H1 (cell line): Measurements from ENCODE around the gene CCDC141. TPM values are rescaled to one million over a fixed set of nuclear protein-coding genes. Genes with fewer than 3 reads are reported as not detected.

ENCODE experiments used
- CTCF ChIA-PET: fragments of 300-600 bp; sonication (Branson Sonifier 250); formaldehyde crosslinking; loops from one replicate; lab custom pipeline; 2021; ENCODE audit not compliant: partially characterized antibody; lab: Charles Lee
- POLR2A ChIA-PET: fragments of 300-600 bp; sonication (Branson Sonifier 250); formaldehyde crosslinking; loops from one replicate; lab custom pipeline; 2021; ENCODE audit warnings: inconsistent platforms; ENCODE audit not compliant: partially characterized antibody; lab: Charles Lee
- DNase-seq, 2 experiments: peaks; one replicate each; pipeline versions ENCODE4 v3.0.0 to v3.0.0-alpha.2; 2010 to 2022; ENCODE audit warnings: low spot score in 2 of 2, low read depth in 1 of 2, mixed read lengths in 1 of 2
- FAIRE-seq: peaks from 2 replicates; lab custom pipeline; 2011; peaks lifted over from hg19 to GRCh38; lab: Jason Lieb, UNC
- H2AFZ ChIP-seq: 2 replicates; pipeline ENCODE4 v1.8.1; 2012; ENCODE audit warnings: low read length, inconsistent platforms
- H2AK5ac ChIP-seq: 2 replicates; pipeline ENCODE4 v1.6.1; 2013; ENCODE audit warnings: low read depth, low read length
- H2BK120ac ChIP-seq: replicated peaks from 2 replicates; pipeline ENCODE3; 2013; ENCODE audit warnings: low read depth, low read length, inconsistent platforms
- H2BK12ac ChIP-seq: 2 replicates; pipeline ENCODE4 v1.6.1; 2013; ENCODE audit warnings: low read depth, low read length
- H2BK15ac ChIP-seq: 2 replicates; pipeline ENCODE4 v1.6.1; 2013; ENCODE audit warnings: low read length
- H2BK20ac ChIP-seq: 2 replicates; pipeline ENCODE4 v1.6.1; 2013; ENCODE audit warnings: low read length
- H2BK5ac ChIP-seq: 2 replicates; pipeline ENCODE4 v1.6.1; 2013; ENCODE audit warnings: low read depth, low read length
- H3K14ac ChIP-seq: 2 replicates; pipeline ENCODE4 v1.6.1; 2013; ENCODE audit warnings: inconsistent platforms; ENCODE audit not compliant: insufficient read length
- H3K18ac ChIP-seq: 2 replicates; pipeline ENCODE4 v1.6.1; 2013; ENCODE audit warnings: low read length; ENCODE audit errors: extremely low read depth
- H3K23ac ChIP-seq: 2 replicates; pipeline ENCODE4 v1.6.1; 2013; ENCODE audit warnings: inconsistent platforms; ENCODE audit not compliant: insufficient read length
- H3K23me2 ChIP-seq: 2 replicates; pipeline ENCODE4 v1.6.1; 2013; ENCODE audit warnings: low read depth, low read length
- H3K27ac ChIP-seq: 2 replicates; pipeline ENCODE4 v1.6.1; 2011; ENCODE audit warnings: low read depth, low read length, inconsistent platforms
- H3K27me3 ChIP-seq, 4 experiments: replicated peaks in 1 of 4; 1 replicate in 1 of 4; 2 replicates in 3 of 4; pipeline versions ENCODE4 v1.6.1 to v1.8.1; 2011 to 2013; ENCODE audit warnings: low read length in 3 of 4, mild to moderate bottlenecking in 3 of 4, inconsistent platforms in 2 of 4, mixed read lengths in 2 of 4, moderate library complexity in 1 of 4; ENCODE audit not compliant: control insufficient read depth in 3 of 4, insufficient read depth in 3 of 4; ENCODE audit errors: extremely low read depth in 1 of 4
- H3K36me3 ChIP-seq, 4 experiments: 2 replicates each; pipeline versions ENCODE4 v1.6.1 to v1.8.1; 2011 to 2013; ENCODE audit warnings: mild to moderate bottlenecking in 4 of 4, low read length in 3 of 4, moderate library complexity in 2 of 4, control low read depth in 1 of 4, inconsistent platforms in 1 of 4; ENCODE audit not compliant: insufficient read depth in 4 of 4, control insufficient read depth in 2 of 4
- H3K4ac ChIP-seq: replicated peaks from 2 replicates; pipeline ENCODE3; 2013; ENCODE audit warnings: low read length, low read depth, mixed read lengths, inconsistent platforms; ENCODE audit not compliant: insufficient read length
- H3K4me1 ChIP-seq, 4 experiments: replicated peaks in 1 of 4; 1 replicate in 1 of 4; 2 replicates in 3 of 4; pipeline versions ENCODE4 v1.6.1 to v1.8.1; 2011 to 2013; ENCODE audit warnings: low read length in 3 of 4, inconsistent platforms in 2 of 4, mixed read lengths in 1 of 4; ENCODE audit not compliant: insufficient read depth in 4 of 4, control insufficient read depth in 3 of 4
- H3K4me2 ChIP-seq, 2 experiments: 2 replicates each; pipeline versions ENCODE4 v1.6.1 to v1.8.1; 2011 to 2013; ENCODE audit warnings: low read depth in 2 of 2, low read length in 2 of 2, control low read depth in 1 of 2, inconsistent platforms in 1 of 2, mild to moderate bottlenecking in 1 of 2; ENCODE audit not compliant: insufficient read depth in 1 of 2
- H3K4me3 ChIP-seq, 4 experiments: fragments of 200-600, 300-600 bp in 1 of 4; sonication (generic), shearing (Covaris generic), sonication (Bioruptor Twin) in 1 of 4; 2 replicates each; pipeline versions ENCODE4 v1.5.1 to v1.8.1; 2011 to 2016; ENCODE audit warnings: low read length in 4 of 4, low read depth in 3 of 4, control low read depth in 2 of 4, inconsistent platforms in 2 of 4, mild to moderate bottlenecking in 2 of 4, mixed read lengths in 1 of 4, moderate library complexity in 1 of 4; ENCODE audit not compliant: insufficient read depth in 2 of 4; ENCODE audit errors: extremely low read depth in 1 of 4
- H3K56ac ChIP-seq: replicated peaks from 2 replicates; pipeline ENCODE3; 2013; ENCODE audit warnings: low read depth, mild to moderate bottlenecking, mixed read lengths, low read length, inconsistent platforms; ENCODE audit not compliant: insufficient read length
- H3K79me1 ChIP-seq: 2 replicates; pipeline ENCODE4 v1.6.1; 2013; ENCODE audit warnings: low read depth, low read length, control low read depth
- H3K79me2 ChIP-seq, 2 experiments: 2 replicates each; pipeline versions ENCODE4 v1.6.1 to v1.8.1; 2012 to 2013; ENCODE audit warnings: low read length in 2 of 2, mild to moderate bottlenecking in 2 of 2, inconsistent platforms in 1 of 2; ENCODE audit not compliant: insufficient read depth in 2 of 2, control insufficient read depth in 1 of 2
- H3K9ac ChIP-seq, 4 experiments: replicated peaks in 1 of 4; 1 replicate in 1 of 4; 2 replicates in 3 of 4; pipeline versions ENCODE4 v1.6.1 to v1.8.1; 2011 to 2013; ENCODE audit warnings: low read depth in 3 of 4, low read length in 3 of 4, control low read depth in 2 of 4, mild to moderate bottlenecking in 2 of 4, moderate library complexity in 2 of 4, inconsistent platforms in 1 of 4; ENCODE audit errors: extremely low read depth in 1 of 4
- H3K9me3 ChIP-seq, 2 experiments: 2 replicates each; pipeline versions ENCODE4 v1.6.1 to v1.8.1; 2012 to 2013; ENCODE audit warnings: mild to moderate bottlenecking in 2 of 2, moderate library complexity in 2 of 2, control low read depth in 1 of 2, inconsistent platforms in 1 of 2, low read depth in 1 of 2, low read length in 1 of 2, mixed read lengths in 1 of 2; ENCODE audit not compliant: insufficient read depth in 2 of 2
- H4K20me1 ChIP-seq, 2 experiments: replicated peaks in 1 of 2; 2 replicates each; pipeline versions ENCODE3 to v1.8.1; 2011 to 2013; ENCODE audit warnings: inconsistent platforms in 2 of 2, low read length in 2 of 2, mild to moderate bottlenecking in 1 of 2; ENCODE audit not compliant: insufficient read depth in 2 of 2, control insufficient read depth in 1 of 2
- H4K5ac ChIP-seq: 2 replicates; pipeline ENCODE4 v1.6.1; 2013; ENCODE audit warnings: low read length, low read depth, mixed read lengths, inconsistent platforms; ENCODE audit not compliant: insufficient read length
- H4K8ac ChIP-seq: 2 replicates; pipeline ENCODE4 v1.8.0; 2013; ENCODE audit warnings: mild to moderate bottlenecking, moderate library complexity, low read length, inconsistent platforms; ENCODE audit not compliant: insufficient read depth; ENCODE audit errors: extremely low read depth
- H4K91ac ChIP-seq: replicated peaks from 2 replicates; pipeline ENCODE3; 2013; ENCODE audit warnings: low read length, mixed read lengths, inconsistent platforms; ENCODE audit not compliant: insufficient read length
- ATF2 ChIP-seq: IDR thresholded peaks from 2 replicates; pipeline ENCODE4 v1.6.1; 2012; ENCODE audit warnings: low read length, inconsistent platforms
- CEBPB ChIP-seq: IDR thresholded peaks from 2 replicates; pipeline ENCODE4 v1.6.1; 2012; ENCODE audit warnings: low read depth, low read length
- HDAC2 ChIP-seq, 2 experiments: fragments of 300-600 bp in 1 of 2; sonication (generic) in 1 of 2; IDR thresholded peaks; 2 replicates each; pipeline ENCODE4 v1.6.1; 2011 to 2012; ENCODE audit warnings: low read depth in 2 of 2, low read length in 2 of 2, mild to moderate bottlenecking in 2 of 2, moderate library complexity in 2 of 2, borderline replicate concordance in 1 of 2, inconsistent platforms in 1 of 2
- JUN ChIP-seq: IDR thresholded peaks from 2 replicates; pipeline ENCODE4 v1.6.1; 2011; ENCODE audit warnings: low read depth, mild to moderate bottlenecking, improper control_type of control experiment, low read length
- MAX ChIP-seq: IDR thresholded peaks from 2 replicates; pipeline ENCODE4 v1.6.1; 2012; ENCODE audit warnings: inconsistent platforms
- POLR2A ChIP-seq, 2 experiments: IDR thresholded peaks; 1 replicate in 1 of 2; 2 replicates in 1 of 2; pipeline ENCODE4 v1.6.1; 2011; ENCODE audit warnings: low read depth in 2 of 2, low read length in 2 of 2, mild to moderate bottlenecking in 2 of 2; ENCODE audit errors: control extremely low read depth in 1 of 2
- RXRA ChIP-seq: IDR thresholded peaks from 2 replicates; pipeline ENCODE4 v1.6.1; 2011; ENCODE audit warnings: low read depth, mild to moderate bottlenecking, low read length, moderate library complexity; ENCODE audit not compliant: insufficient read depth
- SUZ12 ChIP-seq: fragments of 200-600 bp; sonication (generic); IDR thresholded peaks from 2 replicates; pipeline ENCODE4 v1.6.1; 2012; ENCODE audit warnings: mild to moderate bottlenecking, inconsistent platforms, low read length, moderate library complexity, mixed read lengths
- TAF7 ChIP-seq: optimal IDR thresholded peaks from 2 replicates; pipeline ENCODE3; 2011; ENCODE audit warnings: low read depth, mild to moderate bottlenecking, inconsistent platforms, low read length, moderate library complexity, borderline replicate concordance
- TCF12 ChIP-seq: IDR thresholded peaks from 2 replicates; pipeline ENCODE4 v1.6.1; 2011; ENCODE audit warnings: low read depth, mild to moderate bottlenecking, low read length
- ZNF274 ChIP-seq: IDR thresholded peaks from 2 replicates; pipeline ENCODE4 v1.7.0; 2012; ENCODE audit warnings: low read length, borderline replicate concordance; ENCODE audit errors: extremely low read depth
- WGBS, 2 experiments: shearing (Covaris generic) in 1 of 2; methylation state at CpG; one replicate each; pipeline versions ENCODE4 v1.1.6 to v1.1.7; 2013 to 2015; ENCODE audit warnings: low lambda C conversion rate in 2 of 2, mixed read lengths in 2 of 2, inconsistent platforms in 1 of 2, low coverage in 1 of 2, missing lambda C conversion rate in 1 of 2; ENCODE audit not compliant: insufficient replicate concordance in 2 of 2, insufficient coverage in 1 of 2, insufficient read length in 1 of 2; ENCODE audit errors: extremely low coverage in 1 of 2, missing lambda C conversion rate in 1 of 2; 5-methylcytosine and 5-hydroxymethylcytosine counted together
- polyA plus RNA-seq, 7 experiments: library from polyadenylated mRNA; depleted of rRNA in 3 of 7; stranded (reverse) in 5 of 7; unstranded in 2 of 7; fragments of >200 nt in 5 of 7; fragments of 200-250 nt in 2 of 7; gene quantifications; 1 replicate in 5 of 7; 2 replicates in 1 of 7; 4 replicates in 1 of 7; pipeline versions ENCODE4 v1.2.1 to v1.2.3, GENCODE V29; 2011 to 2013; ENCODE audit warnings: missing spikeins in 2 of 7, mixed read lengths in 2 of 7
- total RNA-seq: library from RNA; stranded (reverse); fragmentation: NEBNext Ultra II Directional; extraction: Animal tissue kit (Norgen Biotek cat#: 25700); gene quantifications from 2 replicates; pipeline ENCODE4 v1.2.1, GENCODE V29; 2021

Gene CCDC141
- total and polyA plus RNA-seq, 2 of the 8 experiments (the other 6 are each of a cell fraction or from before 2014, with no cell fraction given), result 0.56 to 21.6 TPM

- CTCF ChIA-PET, result interaction anchor here (1.0 to 1.4 kb wide), 3 partner anchors 35 to 77 kb away, joined by 3 to 5 read pairs (median 3); no protein-coding TSS in a partner anchor
- TF ChIP-seq HDAC2 (IDR thresholded peaks at IDR 0.05; ENCODE audit: borderline replicate concordance in 1 of 2, low read depth in 2 of 2, low read length in 2 of 2) (no peak), ATF2 (no peak), SUZ12 (no peak), RXRA (no peak), ZNF274 (no peak), TAF7 (no peak), TCF12 (no peak), JUN (no peak), POLR2A (IDR thresholded peaks at IDR 0.05; ENCODE audit: control extremely low read depth in 1 of 2, low read depth in 2 of 2, low read length in 2 of 2) (no peak), CEBPB (no peak), MAX (no peak)
Measured at GRCh38 chr2:178874529-178875240, 175.3 kb downstream of the CCDC141 start.

More at GRCh38 chr2:178874529-178875240, 175.3 kb downstream of the CCDC141 start:
- H3K23me2 ChIP-seq, result no peaks in the 10 kb centered on the region
- peak overlapping the region; percentile 48; the same call in 1 of the 2 replicates for H2AFZ ChIP-seq
- H3K9ac ChIP-seq, result no peak overlapping the region
- POLR2A ChIA-PET, result no interaction called here
- H2BK5ac ChIP-seq, result no peak overlapping the region
- H3K23ac ChIP-seq, result no peak overlapping the region
- H2BK15ac ChIP-seq, result no peak overlapping the region
- no peak overlapping the region for H3K27ac ChIP-seq
- H4K8ac ChIP-seq, result no peak overlapping the region
- no peak overlapping the region for H2AK5ac ChIP-seq
- H3K4me3 ChIP-seq, result no peak overlapping the region
- WGBS, 2 experiments, result 92% methylated on average over 8 of the region's 8 CpGs; no CpG with 5 or more reads in 1 of the 2 experiments
- no peak overlapping the region for H2BK12ac ChIP-seq
- no peak overlapping the region for H3K56ac ChIP-seq
- no peaks in the 10 kb centered on the region for H3K27me3 ChIP-seq
- no peaks in the 10 kb centered on the region for H3K79me2 ChIP-seq
- no peak for DNase-seq
- H3K4me1 ChIP-seq, result no peaks in the 10 kb centered on the region
- no peaks in the 10 kb centered on the region for H3K9me3 ChIP-seq
- no peak overlapping the region for H3K18ac ChIP-seq
- no peak overlapping the region for H3K4ac ChIP-seq
- H3K79me1 ChIP-seq, result no peaks in the 10 kb centered on the region
- no peak overlapping the region for H4K91ac ChIP-seq
- no peak overlapping the region for H3K14ac ChIP-seq
- FAIRE-seq, result no peak
- no peaks in the 10 kb centered on the region for H4K20me1 ChIP-seq
- H2BK20ac ChIP-seq, result no peak overlapping the region
- H3K4me2 ChIP-seq, result no peak overlapping the region
- H2BK120ac ChIP-seq, result no peak overlapping the region
- no peak overlapping the region for H4K5ac ChIP-seq
- H3K36me3 ChIP-seq, result no peaks in the 10 kb centered on the region
